NCI-H128 (cell line): ENCODE results near the gene LCN12.

Experiments used
- DNase-seq: peaks from one replicate; lab custom pipeline; 2025; ENCODE audit not compliant: unreplicated experiment; lab: John Stamatoyannopoulos, UW

The LCN12 gene

DNA sequence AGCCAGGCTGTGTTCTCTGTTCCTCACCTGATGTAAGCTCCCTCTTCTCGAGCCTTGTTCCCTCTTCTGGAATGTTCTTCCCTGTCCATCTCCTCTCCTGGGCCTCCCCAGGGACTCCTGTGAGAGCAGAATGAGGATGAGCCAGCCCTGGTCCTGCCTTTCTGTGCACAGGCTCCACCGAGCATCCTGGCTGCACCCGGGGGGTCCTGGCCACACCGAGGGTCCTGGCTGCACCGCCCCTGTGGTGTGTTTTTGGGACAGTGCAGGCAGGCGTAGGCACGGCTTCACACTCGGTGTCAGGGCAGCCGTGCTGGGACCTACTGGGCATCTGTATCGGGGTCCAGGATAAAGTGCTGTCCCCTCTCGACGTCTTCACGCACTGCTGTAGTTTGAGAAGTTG lies 25.3 kb upstream of the LCN12 start:
- DNase-seq, result no peak

DNA sequence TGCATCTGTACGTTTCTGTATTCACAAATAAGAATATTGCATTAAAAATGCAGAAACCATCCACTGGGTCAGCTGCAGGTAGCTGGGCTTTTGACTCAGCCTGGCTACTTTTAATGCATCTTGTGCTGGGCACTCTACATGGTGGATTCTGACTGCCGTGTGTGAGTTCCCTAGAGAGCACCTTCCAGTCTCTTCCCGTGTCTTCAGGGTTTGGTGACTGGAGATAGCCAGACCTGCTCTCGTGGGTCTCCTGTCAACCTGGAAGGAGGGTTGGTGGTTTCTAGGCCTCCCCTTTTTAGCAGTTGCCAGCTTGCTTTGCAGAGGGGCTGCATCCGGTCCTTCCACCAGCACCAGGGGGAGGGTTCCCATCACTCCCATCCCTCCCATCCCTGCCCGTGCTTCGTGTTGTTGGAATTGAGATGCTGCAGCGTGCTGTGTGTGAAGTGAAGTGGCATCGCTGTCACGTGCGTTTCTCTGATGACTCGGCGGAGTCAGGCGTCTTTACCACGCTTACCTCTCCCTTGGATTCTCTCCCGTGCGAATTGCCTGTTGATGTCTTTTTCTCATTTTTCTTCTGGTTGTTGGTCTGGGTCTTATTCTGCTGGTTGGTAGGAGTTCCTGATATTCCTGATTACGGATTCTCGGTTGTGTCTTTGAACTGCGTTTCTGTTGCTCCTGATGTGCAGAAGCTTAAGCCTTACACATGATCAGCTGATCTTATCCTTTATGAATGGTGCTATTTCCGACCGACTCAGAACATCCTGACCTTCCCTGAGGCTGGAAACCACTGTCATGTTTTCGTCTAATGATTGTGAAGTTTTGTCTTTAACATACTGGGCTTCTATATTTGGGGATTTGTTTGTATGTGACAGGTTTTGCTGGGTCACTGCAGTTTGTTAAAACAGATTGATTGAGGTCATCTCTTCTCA lies 24.5 kb upstream of the LCN12 start:
- no peak for DNase-seq

DNA sequence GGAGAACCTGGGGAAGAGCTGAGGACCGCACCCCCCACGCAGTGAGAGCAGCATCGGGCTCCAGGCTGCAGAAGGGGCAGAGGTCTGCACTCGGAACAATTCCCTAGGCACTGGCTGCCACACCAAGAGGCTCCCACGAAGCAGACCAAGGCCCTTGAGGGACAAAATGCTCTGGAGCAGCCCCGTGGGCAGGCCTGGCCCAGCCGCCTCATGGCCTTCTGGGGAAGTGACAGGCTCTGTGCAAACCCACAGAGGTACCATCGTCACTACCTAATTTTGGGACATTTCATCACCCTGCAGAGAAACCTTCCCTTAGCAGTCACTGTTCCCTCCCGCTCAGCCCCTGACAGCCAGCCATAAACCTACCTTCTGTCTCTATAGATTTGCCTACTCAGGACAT lies 23.5 kb upstream of the LCN12 start:
- DNase-seq, result no peak

DNA sequence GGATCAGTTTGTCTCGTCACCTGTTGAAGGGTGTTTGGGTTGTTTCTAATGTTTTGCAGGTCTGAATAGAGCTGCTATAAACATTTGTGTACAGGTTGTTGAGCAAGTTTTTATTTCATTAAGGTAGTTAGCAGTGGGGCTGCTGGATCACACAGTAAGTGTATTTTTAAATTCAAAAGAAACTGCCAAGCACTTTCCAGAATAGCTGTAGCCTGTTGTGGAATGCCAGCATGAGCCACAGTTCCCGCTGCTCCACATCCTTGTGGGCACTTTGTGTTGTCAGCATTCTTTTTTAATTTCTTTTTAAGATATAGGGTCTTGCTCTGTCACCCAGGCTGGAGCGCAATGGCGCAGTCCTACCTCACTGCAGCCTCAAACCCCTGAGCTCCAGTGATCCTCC lies 22.1 kb upstream of the LCN12 start:
- DNase-seq, result no peak

DNA sequence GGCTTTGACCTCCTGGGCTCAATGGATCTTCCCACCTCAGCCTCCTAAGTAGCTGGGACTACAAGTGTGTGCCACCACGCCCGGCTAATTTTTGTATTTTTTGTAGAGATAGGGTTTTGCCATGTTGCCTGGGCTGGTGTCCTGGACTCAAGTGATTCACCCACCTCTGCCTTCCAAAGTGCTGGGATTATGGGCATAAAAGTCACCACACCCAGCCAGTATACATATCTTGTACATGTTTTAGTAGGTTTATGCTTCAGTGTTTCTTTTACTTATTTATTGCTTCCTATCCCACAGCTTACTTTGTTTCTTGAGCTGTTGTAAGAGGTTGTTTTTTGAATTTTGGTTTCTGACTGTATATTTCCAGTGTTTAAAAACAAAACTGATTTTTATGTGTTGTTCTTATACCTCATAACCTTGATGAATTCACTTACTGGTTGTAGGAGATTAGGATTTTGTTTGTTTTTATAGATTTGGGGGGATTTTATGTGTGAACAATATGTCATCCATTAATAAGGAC lies 20.4 kb upstream of the LCN12 start:
- no peak for DNase-seq

DNA sequence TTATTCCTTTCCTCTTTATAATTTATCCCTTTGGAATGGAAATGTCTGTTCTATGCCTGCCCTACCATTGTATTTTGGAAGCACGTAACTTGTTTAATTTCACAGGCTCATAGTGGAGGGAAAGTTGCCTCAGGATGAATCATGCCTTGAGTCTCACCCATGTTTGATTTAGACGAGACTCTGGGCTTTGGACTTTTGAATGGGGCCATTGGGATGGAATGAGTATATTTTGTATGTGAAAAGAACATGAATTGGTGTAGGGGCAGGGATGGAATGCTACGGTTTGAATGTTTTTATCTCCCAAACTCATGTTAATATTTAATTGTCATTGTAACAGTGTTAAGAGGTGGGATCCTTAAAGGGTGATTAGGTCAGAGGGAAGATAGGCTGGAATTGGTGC lies 17.8 kb upstream of the LCN12 start:
- DNase-seq, result no peak

DNA sequence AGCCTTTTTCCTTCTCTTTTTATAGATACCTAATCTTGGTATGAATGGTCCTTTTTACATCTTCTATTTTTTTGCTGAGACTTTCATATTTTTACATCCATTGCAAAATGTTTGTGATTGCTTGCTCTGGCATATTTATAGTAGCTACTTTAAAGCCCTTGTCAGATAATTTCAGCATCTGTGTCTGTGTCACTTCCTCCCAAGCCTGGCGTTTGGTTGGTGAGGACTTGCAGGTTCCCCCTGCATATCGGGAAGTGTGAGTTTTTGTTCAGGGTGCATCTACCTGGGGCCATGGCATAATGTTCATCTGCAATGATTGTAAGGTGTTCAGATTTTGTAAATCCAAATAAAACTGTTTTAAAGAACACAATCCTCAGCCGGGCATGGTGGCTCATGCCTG lies 16.4 kb upstream of the LCN12 start:
- DNase-seq, result no peak

DNA sequence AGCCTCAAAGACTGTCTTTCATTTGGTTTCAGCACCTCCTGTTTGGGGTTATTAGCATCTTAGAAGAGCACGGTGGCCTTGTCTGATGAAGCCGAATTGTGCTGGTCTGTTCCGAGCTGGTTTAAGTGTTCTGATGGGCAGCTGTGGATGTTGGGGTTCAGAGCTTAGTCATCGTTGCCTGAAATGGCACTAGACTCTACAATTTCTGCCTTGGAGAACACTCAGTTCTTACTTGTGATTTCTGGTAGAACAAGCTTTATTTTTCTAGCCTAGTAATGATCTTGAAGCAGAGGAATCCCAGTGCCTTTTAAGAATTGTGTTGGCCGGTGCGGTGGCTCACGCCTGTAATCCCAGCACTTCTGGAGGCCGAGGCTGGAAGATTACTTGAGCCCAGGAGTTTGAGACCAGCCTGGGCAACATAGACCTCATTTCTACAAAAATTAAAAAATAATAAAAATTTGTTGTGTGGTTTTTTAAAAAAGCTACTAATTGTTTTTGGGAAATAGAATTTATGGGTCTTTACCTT lies 15.4 kb upstream of the LCN12 start:
- DNase-seq, result no peak

DNA sequence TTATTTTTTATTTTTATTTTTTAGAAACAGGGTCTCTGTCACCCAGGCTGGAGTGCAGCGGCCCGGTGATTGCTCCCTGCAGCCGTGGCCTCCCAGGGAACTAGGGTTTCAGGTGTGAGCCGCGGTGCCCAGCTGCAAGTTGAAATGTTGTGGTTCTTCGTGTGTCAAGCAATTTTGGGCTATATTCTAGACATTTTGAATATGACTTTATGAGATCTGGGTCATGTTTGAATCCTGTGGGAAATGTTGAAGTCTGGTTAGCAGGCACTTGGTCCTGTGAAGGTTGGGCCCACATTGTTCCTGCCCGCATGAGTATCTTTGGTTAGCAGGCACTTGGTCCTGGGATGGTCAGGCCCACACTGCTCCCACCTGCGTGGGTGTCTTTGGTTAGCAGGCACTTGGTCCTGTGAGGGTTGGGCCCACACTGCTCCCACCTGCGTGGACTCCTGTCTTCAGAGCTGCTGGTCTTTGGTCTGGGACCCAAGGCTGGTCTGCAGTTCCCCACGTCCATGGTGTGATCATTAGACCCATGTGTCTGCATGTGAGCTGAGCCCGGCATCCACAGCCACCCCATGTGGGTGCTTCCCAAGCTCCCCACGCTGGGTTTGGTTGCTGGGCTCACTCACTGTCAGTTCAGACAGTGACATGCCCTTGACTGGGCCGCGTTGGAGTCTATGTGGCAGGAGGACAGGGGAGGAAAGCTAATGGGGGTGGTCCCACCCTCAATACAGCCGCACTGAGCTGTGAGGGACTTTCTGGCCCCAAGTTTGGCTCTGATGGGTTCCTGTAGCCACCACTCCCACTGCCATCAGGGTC lies 14.7 kb upstream of the LCN12 start:
- no peak for DNase-seq

DNA sequence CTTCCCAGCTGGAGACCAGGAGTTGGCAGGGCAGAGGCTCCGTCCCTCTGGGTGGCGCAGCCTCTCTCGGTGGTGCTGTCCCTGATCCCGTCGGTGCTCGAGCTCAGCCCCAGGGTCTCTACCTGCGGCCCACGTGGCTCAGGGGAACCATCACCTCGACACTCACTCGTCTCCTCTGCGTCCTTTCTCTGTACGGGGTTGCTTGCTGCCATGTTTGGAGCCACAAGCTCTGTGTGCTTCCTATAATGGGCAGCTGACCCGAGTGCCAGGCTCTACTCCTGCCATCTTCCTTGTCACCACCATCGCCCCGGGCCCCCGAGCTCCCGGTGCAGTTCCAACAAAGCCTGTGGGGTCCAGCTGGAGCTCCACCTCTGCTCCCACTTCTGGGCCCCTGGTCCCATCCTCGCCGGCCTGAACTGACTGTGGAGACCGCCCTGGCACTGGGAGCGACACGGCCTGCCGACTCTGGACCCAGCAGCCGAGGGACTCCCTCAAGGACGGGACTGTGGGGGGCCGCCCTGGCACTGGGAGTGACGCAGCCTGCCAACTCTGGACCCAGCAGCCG lies 12.6 kb upstream of the LCN12 start:
- no peak for DNase-seq

DNA sequence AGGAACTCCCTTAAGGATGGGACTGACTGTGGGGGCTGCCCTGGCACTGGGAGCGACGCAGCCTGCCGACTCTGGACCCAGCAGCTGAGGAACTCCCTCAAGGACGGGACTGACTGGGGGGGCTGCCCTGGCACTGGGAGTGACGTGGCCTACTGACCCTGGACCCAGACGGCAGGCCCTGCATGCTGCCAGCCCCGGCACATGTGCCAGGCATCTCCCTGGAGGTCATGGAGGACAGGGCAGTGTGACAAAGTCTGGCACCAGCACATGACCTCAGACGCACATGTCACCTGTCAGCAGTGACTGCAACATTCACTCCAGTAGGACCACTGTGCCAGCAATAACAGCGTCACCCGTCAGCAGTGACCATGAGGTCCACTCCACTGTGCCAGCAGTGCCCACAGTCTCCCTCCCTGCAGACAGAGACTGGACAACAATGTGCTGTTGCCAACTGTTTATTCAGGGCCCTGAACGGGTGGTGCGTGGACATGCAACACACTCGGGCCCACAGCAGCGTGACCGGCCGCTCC lies 12.0 kb upstream of the LCN12 start:
- no peak for DNase-seq

DNA sequence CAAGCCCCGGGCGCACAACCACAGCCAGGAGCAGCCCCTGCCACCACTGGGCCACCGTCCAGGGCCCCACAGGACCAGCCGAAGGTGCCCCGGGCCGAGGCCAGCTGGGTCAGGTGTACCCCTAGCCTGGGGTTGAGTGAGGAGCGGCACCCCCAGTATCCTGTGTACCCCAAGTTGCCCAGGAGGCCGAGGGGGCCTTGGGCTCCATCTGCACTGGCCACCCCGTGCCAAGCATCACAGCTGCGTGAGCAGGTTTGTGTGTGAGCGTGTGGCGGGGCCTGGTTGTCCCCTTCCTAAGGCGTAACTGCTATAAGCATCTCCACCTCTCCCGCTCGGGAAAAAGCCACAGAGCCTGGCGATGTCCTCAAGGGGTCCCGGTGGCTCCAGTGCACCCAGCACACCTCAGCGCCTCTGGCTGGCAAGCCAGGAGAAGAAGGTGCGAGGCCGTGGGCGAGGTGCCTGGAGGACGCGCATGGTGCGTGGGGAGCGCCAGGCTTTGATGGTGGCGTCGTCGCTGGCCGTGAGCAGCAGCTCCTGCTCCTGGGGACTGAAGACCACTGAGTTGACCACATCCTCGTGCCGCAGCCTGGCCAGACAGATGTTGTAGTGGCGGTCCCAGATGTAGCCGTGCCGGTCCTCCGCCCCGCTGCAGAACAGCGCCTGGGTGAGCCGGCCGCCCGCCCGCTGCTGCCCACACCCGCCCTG lies 11.4 kb upstream of the LCN12 start:
- DNase-seq, result no peak

DNA sequence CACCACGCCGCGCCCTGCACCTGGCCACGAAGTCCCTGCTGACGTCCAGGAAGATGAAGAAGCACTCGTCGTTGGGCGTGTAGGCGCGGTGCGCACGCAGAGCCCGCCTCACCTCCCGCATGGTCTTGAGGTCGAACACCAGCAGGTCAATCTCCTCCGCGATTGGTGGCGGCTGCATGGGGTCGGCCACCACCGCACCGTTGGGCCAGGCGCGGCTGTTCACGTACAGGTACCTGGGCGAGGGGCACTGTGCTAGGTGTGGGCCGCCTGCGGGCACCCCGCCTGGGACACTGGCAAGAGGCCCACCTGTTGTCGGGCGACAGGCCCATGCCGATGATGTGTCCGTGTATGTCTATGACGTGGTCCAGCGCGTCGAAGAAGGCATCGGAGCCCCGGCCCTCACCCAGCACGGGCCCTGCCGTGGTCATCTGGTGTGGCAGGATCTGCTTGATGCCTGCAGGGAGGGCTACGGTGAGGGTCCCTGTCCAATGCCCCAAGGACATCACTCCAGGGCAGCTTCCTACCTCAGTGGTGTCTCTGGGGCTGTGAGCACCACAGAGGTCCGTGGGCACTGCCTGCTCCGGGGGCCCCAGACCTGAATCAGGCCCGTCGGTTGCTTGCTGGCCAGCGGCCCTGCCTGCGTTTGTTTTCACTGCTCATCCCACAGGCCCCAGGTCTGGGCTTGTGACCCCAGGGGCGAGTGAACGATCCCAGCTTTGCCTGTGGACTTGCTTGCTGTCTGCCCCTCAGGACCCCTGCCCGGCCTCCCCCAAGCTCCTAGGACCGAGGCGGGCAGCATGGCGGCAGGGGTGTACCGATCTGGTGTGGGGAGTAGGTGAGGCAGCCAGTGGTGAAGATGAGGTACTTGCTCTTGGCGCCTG lies 10.6 kb upstream of the LCN12 start:
- DNase-seq, result no peak

DNA sequence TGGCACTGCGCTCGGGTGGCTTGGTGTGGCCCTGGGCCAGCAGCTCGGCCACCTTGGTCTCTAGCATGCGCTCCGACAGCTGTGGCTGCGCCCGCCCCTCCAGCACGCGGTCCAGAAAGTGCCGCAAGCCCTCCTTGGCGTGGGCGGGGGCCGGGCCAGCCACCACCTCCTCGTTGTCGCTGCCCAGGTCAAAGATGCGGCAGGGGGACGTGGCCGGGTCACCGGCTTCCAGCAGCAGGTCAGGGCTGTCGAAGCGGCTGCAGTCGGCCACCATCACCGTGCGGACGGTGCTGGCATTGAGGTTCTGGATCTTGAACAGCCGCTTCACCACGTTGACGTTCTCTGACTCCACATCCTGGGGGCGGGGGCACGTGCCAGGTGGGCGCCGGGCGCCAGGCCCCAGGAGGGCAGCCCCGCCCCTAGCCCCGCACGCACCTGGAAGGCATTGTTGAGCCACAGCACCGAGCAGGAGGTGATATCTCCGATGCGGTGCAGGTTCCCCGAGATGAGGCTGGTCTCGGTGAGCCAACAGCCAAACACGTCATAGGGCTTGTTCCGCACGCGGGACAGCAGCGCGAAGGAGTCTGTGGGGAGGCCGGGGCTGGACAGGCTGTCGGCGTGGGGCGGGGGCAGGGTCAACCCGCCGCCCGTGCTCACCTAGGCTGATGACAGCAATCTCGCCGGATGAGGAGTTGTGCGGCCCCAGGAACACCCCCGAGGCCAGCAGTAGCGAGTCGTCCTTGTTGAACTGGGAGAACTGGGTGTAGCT lies 9.8 kb upstream of the LCN12 start:
- DNase-seq, result no peak

DNA sequence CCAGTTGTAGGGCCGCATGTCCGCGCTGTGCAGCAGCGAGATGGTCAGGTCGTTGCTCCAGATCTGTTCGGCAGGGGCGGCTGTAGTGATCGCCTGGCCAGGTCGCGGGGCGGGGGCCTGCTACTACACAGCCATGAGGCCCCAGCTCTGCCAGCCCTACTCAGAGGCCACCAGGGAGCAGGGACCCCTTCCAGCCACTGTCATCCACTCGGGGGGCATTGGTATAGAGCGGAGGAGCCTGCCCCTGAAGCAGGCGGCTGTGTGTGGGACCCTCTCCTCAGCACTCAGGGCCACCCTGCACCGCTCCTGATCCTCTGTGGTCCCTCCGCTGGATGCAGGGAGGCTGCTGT lies 9.2 kb upstream of the LCN12 start:
- no peak for DNase-seq

DNA sequence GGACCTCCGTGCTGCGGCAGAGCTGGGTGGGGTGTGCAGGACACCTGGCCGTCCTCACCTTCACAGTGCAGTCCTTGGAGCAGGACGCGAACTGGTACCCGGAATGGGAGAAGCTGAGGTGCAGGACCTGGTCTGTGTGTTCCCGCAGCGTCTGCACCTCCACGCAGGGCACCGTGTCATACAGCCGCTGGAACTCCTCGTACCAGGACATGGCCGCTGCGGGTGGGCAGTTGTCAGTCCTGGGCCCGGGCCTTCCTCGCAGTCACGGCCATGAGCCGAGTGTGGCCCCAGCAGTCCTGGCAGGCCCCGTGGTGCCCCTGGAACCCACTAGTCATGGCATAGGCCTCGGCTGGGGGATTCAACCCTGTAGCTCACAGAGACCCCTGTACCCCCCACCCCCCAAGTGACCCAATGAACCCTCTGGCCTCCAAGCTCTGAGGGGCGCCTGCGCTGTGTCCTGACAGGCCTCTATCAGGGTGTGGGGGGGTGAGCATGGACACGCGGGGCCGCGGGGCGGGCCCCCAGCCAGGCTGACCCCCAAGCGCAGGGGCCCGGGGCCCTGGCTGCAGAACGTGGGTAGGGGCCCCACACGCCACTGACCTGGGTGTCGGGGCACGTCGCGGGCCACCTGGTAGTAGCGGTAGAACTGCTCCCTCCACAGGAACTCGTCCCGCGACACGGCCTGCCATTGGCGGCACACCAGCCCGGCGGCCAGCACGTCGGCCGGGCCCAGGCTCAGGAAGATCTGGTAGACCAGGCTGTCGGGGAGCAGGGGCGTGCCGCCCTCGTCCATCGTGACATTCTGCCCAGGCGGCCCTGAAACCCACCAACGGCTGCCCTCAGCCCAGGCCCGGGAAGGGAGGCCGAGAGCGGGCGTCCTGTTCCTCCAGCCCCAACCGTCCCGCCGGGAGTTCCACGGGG lies 8.5 kb upstream of the LCN12 start:
- DNase-seq, result no peak

DNA sequence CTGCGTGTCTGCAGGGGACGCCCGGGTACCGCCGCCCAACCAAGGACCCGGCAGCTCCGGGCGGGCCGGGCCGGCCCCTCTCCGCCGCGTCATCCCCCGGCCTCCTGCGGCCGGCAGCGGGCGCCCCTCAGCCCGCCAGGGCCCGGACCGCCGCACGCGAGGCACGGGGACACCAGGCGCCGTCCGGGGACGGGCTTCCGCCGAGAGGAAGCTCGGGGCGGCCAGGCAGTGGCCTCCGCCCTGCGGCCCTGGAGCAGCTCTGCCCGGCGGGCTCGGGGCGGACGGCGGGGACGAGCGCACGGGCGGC lies 7.9 kb upstream of the LCN12 start:
- DNase-seq, result no peak
